T1000 (cell line): ENCODE data around the gene OBSCN.
A peak's percentile ranks its signal among the peaks of the same experiment; 100 is the strongest.

Experiments
- DNase-seq: peaks from one replicate; lab custom pipeline; 2025; ENCODE audit warnings: mixed read lengths; lab: John Stamatoyannopoulos, UW

The OBSCN gene

GRCh38 chr1:228341814-228342626, 134.2 kb downstream of the OBSCN start:
- DNase-seq: no peak

GRCh38 chr1:228342627-228343190, 134.9 kb downstream of the OBSCN start:
- DNase-seq: no peak

GRCh38 chr1:228343191-228343661, 135.4 kb downstream of the OBSCN start:
- DNase-seq: no peak

GRCh38 chr1:228344631-228345072, 136.8 kb downstream of the OBSCN start:
- DNase-seq: peak; percentile 77

GRCh38 chr1:228345201-228345930, 137.5 kb downstream of the OBSCN start:
- no peak for DNase-seq

GRCh38 chr1:228346731-228347130, 138.9 kb downstream of the OBSCN start:
- no peak for DNase-seq

- no peak for DNase-seq
Observed at GRCh38 chr1:228347181-228347580, 139.3 kb downstream of the OBSCN start.

GRCh38 chr1:228348708-228349467, 141.0 kb downstream of the OBSCN start:
- no peak for DNase-seq

- DNase-seq: no peak
Observed at GRCh38 chr1:228349701-228350171, 141.9 kb downstream of the OBSCN start.

GRCh38 chr1:228350179-228350742, 142.4 kb downstream of the OBSCN start:
- DNase-seq: no peak

GRCh38 chr1:228350831-228351781, 143.3 kb downstream of the OBSCN start:
- DNase-seq: no peak

- DNase-seq: no peak
Observed at GRCh38 chr1:228351850-228352249, 144.0 kb downstream of the OBSCN start.

- DNase-seq: no peak
Observed at GRCh38 chr1:228352677-228353481, 145.0 kb downstream of the OBSCN start.

- DNase-seq: no peak
Observed at GRCh38 chr1:228353601-228354371, 145.9 kb downstream of the OBSCN start.

GRCh38 chr1:228354390-228355320, 146.8 kb downstream of the OBSCN start:
- no peak for DNase-seq

GRCh38 chr1:228356897-228357680, 149.2 kb downstream of the OBSCN start:
- DNase-seq: no peak
